Glutamatergic neuron (in vitro differentiated cells): ENCODE data around the gene SRSF2. TPM values are rescaled to one million over a fixed set of nuclear protein-coding genes. Genes with fewer than 3 reads are reported as not detected.
"Not testable (repeated sequence)": the region's sequence is repeated elsewhere in the genome, so short reads cannot be mapped to it uniquely, and the experiment has no call there.

Experiments
- DNase-seq: peaks from one replicate; pipeline ENCODE4 v3.0.0; 2022
- H3K27ac Mint-ChIP-seq: one replicate; pipeline ENCODE4 v1.8.0; 2020; ENCODE audit warnings: mild to moderate bottlenecking, mixed read lengths, inconsistent platforms; ENCODE audit not compliant: unreplicated experiment
- H3K27me3 Mint-ChIP-seq: one replicate; pipeline ENCODE4 v1.8.0; 2020; ENCODE audit warnings: mild to moderate bottlenecking, moderate library complexity, mixed read lengths, inconsistent platforms; ENCODE audit not compliant: unreplicated experiment
- H3K36me3 Mint-ChIP-seq: one replicate; pipeline ENCODE4 v1.8.0; 2020; ENCODE audit warnings: mild to moderate bottlenecking, mixed read lengths, inconsistent platforms; ENCODE audit not compliant: unreplicated experiment
- H3K4me1 Mint-ChIP-seq: one replicate; pipeline ENCODE4 v1.8.0; 2020; ENCODE audit warnings: mild to moderate bottlenecking, low read depth, mixed read lengths, inconsistent platforms; ENCODE audit not compliant: unreplicated experiment
- H3K4me3 Mint-ChIP-seq: one replicate; pipeline ENCODE4 v1.8.0; 2020; ENCODE audit warnings: mild to moderate bottlenecking, mixed read lengths, inconsistent platforms; ENCODE audit not compliant: unreplicated experiment
- H3K9me3 Mint-ChIP-seq: one replicate; pipeline ENCODE4 v1.8.0; 2020; ENCODE audit warnings: mild to moderate bottlenecking, moderate library complexity, mixed read lengths, inconsistent platforms; ENCODE audit not compliant: unreplicated experiment
- total RNA-seq: library from RNA; stranded (reverse); fragmentation: NEBNext Ultra II Directional; extraction: Animal tissue kit (Norgen Biotek cat#: 25700); gene quantifications from one replicate; pipeline ENCODE4 v1.2.1, GENCODE V29; 2021; ENCODE audit not compliant: unreplicated experiment
- TF ChIP-seq, protein P1 (sequence below): fragments of 200-600 bp; sonication (generic); IDR thresholded peaks from one replicate; pipeline ENCODE4 v1.5.0; 2021; ENCODE audit not compliant: partially characterized antibody, unreplicated experiment

The SRSF2 gene
- total RNA-seq, 1 donor from 2014 or later: 188 TPM

DNA sequence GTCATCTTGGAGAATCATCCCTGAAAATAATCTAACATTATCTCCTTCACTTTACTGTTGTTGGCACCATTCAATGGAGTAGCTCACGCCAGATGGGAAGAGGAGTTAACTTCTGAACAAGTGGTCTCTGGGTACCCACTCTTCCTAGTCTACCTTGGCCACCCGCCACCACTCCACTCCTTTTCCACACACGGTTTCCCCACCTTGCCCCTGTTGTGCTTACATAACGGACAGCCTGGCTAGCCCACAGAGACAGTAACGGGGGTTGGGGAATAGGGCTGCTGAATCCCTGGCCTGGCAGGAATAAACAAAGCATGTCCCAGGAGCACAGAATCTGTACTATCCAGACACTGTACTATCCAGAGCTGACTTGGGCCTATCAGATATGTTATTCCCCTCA is 22.8 kb downstream of the SRSF2 start:
- H3K36me3 Mint-ChIP-seq: no peaks in the 10 kb centered on the region
- no peak overlapping the region for H3K27ac Mint-ChIP-seq
- H3K27me3 Mint-ChIP-seq: peaks cover 8% of the 10 kb centered on the region
- H3K4me3 Mint-ChIP-seq: no peak overlapping the region
- no peak for DNase-seq
- TF ChIP-seq, protein P1, sequence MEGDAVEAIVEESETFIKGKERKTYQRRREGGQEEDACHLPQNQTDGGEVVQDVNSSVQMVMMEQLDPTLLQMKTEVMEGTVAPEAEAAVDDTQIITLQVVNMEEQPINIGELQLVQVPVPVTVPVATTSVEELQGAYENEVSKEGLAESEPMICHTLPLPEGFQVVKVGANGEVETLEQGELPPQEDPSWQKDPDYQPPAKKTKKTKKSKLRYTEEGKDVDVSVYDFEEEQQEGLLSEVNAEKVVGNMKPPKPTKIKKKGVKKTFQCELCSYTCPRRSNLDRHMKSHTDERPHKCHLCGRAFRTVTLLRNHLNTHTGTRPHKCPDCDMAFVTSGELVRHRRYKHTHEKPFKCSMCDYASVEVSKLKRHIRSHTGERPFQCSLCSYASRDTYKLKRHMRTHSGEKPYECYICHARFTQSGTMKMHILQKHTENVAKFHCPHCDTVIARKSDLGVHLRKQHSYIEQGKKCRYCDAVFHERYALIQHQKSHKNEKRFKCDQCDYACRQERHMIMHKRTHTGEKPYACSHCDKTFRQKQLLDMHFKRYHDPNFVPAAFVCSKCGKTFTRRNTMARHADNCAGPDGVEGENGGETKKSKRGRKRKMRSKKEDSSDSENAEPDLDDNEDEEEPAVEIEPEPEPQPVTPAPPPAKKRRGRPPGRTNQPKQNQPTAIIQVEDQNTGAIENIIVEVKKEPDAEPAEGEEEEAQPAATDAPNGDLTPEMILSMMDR: no peak
- H3K9me3 Mint-ChIP-seq: peaks cover 8% of the 10 kb centered on the region
- peaks cover 21% of the 10 kb centered on the region for H3K4me1 Mint-ChIP-seq

DNA sequence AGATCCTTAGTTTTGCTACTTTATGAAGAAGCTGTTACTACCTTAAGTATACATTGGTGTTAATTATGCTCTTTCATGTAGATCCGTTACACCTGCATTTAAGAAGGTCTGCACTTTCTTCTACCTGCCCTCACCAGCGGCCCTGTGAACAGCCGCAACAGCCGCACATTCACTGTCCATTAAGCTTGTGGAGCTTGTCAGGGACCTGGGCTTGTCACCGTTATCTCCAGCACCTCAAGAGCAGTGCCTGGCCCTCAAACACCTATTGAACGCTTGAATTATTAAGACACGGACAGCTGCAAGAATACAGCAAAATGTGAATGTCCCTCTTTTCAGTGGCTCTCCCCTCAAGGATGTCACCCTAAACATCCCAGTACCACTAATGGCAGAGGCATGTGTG is 23.4 kb downstream of the SRSF2 start:
- no peak overlapping the region for H3K4me3 Mint-ChIP-seq
- peaks cover 24% of the 10 kb centered on the region for H3K4me1 Mint-ChIP-seq
- no peaks in the 10 kb centered on the region for H3K36me3 Mint-ChIP-seq
- peaks cover 8% of the 10 kb centered on the region for H3K27me3 Mint-ChIP-seq
- TF ChIP-seq, protein P1: no peak
- no peak overlapping the region for H3K27ac Mint-ChIP-seq
- no peak for DNase-seq
- peaks cover 11% of the 10 kb centered on the region for H3K9me3 Mint-ChIP-seq

DNA sequence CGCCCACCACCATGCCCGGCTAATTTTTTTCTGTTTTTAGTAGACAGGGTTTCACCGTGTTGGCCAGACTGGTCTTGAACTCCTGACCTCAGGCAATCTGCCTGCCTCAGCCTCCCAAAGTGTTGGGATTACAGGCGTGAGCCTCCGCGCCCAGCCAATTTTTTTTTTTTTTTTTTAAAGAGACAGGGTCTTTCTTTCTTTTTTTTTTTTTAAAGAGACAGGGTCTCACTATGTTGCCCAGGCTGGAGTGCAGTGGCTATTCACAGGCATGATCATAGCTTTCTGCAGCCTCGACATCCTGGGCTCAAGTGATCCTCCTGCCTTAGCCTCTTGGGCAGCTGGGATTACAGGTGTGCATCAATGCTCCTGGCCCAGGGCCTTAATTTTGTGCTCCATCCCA is 24.8 kb downstream of the SRSF2 start:
- Mint-ChIP-seq H3K9me3 (peaks cover 15% of the 10 kb centered on the region), H3K4me1 (peaks cover 37% of the 10 kb centered on the region), H3K27me3 (peaks cover 11% of the 10 kb centered on the region), H3K27ac (peak overlapping the region; percentile 54), H3K4me3 (peak overlapping the region; percentile 59)
- H3K36me3 Mint-ChIP-seq, DNase-seq: not testable (repeated sequence)

DNA sequence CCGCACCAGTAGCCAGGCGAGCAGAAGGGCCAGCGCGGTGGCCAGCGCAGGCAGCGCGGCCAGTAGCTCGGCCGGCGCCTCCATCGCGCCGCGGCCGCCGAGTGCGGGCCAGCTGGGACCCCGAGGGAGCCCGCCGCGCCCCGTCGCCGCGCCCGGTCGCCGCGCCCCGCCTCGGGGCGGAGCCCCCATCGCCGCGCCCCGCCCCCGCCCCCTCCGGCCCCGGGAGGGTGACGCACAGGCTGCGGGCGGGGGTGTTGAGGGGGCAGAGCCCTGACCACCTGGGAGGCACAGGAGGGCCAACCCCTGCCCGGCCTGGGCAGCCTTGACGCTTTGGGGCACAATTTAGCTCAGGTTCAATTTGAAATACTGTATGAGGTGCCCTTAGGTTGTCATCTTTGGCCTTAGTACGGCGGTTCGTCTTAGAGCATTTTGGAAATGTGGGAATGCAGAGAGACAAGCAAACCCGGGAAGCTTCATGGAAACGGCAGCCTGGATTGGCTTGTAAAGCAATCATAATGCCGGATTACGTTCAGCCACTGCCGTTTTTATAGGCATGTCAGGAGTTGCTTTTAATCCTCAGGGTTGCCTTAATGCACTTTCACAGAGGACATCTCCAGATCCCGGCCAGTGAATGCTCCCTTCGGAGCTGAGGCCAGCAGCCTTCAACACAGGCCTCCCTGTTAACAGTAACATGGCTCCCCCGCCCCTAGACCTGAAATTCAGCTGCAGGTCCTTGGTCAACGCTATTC is 26.1 kb downstream of the SRSF2 start, which contains the start of gene MXRA7:
TSS of gene MXRA7 (minus strand) at position 103 of the 749 bp plus-strand sequence. CDS start at position 84, 19 bp downstream.
- peaks cover 11% of the 10 kb centered on the region for H3K27me3 Mint-ChIP-seq
- no peaks in the 10 kb centered on the region for H3K36me3 Mint-ChIP-seq
- peaks cover 18% of the 10 kb centered on the region for H3K9me3 Mint-ChIP-seq
- peak within 1 kb of the TSS; percentile 98 for H3K27ac Mint-ChIP-seq
- TF ChIP-seq, protein P1: no peak
- peak; percentile 80 for DNase-seq
- H3K4me1 Mint-ChIP-seq: peaks cover 42% of the 10 kb centered on the region
- peak within 1 kb of the TSS; percentile 96 for H3K4me3 Mint-ChIP-seq

DNA sequence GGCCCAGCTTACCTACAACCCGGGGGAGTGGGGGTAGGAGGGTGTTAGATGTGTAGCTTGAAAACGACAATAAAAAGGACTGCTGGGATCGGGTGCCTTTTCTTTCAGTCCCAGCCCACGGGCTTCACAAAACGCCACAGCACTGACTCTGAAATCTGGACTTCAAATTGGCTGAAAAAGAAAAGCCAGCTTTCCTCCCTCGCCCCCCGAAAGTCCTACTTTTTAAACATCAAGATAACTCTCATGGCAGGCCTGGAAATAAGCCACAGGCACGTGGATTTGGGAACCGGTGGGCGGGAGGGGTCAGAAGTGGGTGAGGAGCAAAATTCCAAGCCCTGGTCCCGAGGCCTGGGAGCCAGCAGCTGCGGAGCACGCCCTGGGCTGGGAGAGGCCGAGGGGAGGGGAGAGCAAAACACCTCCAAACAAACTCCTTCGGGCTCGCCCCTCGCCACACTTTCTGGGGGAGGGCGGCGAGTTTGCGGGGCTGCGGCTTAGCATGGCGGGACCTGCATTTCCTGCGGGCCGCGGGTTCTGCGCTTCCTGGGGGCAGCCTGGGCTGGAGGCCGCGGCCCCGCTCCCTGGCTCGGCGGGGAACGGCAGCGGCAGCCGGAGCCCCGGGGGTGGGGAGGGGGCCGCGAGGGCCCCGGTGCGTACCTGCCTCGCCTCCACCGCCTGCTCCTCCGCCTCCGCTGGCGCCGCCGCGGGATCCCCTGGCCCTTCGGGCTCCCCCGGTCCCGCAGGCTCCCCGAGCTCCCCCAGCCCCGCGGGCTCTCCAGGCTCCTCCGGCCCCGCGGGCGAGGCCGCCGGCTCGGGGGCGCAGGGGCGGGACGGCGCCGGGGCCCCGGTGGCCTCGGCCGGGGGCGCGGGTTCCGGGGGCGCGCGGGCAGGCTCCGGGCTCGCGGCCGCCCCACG is 26.9 kb downstream of the SRSF2 start:
- H3K36me3 Mint-ChIP-seq, DNase-seq: not testable (repeated sequence)
- peak overlapping the region; percentile 98 for H3K27ac Mint-ChIP-seq
- H3K9me3 Mint-ChIP-seq: peaks cover 20% of the 10 kb centered on the region
- peaks cover 11% of the 10 kb centered on the region for H3K27me3 Mint-ChIP-seq
- peaks cover 42% of the 10 kb centered on the region for H3K4me1 Mint-ChIP-seq
- H3K4me3 Mint-ChIP-seq: peak overlapping the region; percentile 96
